DND-41 (cell line): ENCODE data around the gene NELFB.

Source experiments
- CTCF ChIP-seq: IDR thresholded peaks from 2 replicates; pipeline ENCODE4 v1.5.1; 2012; ENCODE audit warnings: borderline replicate concordance, low read length, moderate library complexity, mild to moderate bottlenecking; ENCODE audit not compliant: poor library complexity, severe bottlenecking; ENCODE audit errors: extremely low read depth
- EZH2 ChIP-seq: IDR thresholded peaks from 3 replicates; pipeline ENCODE4 v1.6.1; 2012; ENCODE audit warnings: borderline replicate concordance, low read depth, mild to moderate bottlenecking, moderate library complexity, low read length, inconsistent platforms; ENCODE audit not compliant: severe bottlenecking

- TF ChIP-seq CTCF (no peak), EZH2 (no peak)
Measured at GRCh38 chr9:137279741-137280473, 24.8 kb downstream of the NELFB start.
